ENCODE measurements around the gene FARP1.

DNA sequence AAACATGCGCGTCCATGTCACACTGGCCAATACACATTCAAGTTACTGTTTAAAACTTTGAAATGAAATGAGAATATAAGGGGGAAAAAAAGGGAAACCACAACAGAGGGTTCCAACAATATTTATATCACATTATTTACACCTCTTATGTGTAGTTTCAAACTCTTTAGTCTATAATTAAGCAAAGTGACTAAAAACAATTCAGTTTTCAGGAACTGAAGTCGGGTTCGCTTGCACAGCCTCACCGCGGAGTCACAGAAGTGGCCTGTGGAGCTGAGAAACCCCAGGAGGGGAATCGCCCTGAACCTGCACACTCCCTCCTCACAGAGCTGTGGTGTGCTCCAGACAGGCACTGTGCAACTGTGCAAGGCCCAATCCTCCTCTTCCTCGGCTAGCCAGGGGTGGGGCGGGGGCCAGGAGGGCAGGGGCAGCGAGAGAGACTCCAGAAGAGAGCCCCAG, 358.1 kb downstream of the FARP1 start:
- TF ChIP-seq, protein P1, sequence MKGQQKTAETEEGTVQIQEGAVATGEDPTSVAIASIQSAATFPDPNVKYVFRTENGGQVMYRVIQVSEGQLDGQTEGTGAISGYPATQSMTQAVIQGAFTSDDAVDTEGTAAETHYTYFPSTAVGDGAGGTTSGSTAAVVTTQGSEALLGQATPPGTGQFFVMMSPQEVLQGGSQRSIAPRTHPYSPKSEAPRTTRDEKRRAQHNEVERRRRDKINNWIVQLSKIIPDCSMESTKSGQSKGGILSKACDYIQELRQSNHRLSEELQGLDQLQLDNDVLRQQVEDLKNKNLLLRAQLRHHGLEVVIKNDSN (IDR thresholded peaks at IDR 0.05; ENCODE audit: borderline replicate concordance, low read depth): no peak
- TF ChIP-seq RAD21 (IDR thresholded peaks at IDR 0.05; ENCODE audit: low read length) (no peak), SMC3 (IDR thresholded peaks at IDR 0.05; ENCODE audit: low read depth, low read length) (no peak), POLR2AphosphoS5 (IDR thresholded peaks at IDR 0.05; ENCODE audit: low read depth, low read length) (no peak)
- TF ChIP-seq, protein P2, sequence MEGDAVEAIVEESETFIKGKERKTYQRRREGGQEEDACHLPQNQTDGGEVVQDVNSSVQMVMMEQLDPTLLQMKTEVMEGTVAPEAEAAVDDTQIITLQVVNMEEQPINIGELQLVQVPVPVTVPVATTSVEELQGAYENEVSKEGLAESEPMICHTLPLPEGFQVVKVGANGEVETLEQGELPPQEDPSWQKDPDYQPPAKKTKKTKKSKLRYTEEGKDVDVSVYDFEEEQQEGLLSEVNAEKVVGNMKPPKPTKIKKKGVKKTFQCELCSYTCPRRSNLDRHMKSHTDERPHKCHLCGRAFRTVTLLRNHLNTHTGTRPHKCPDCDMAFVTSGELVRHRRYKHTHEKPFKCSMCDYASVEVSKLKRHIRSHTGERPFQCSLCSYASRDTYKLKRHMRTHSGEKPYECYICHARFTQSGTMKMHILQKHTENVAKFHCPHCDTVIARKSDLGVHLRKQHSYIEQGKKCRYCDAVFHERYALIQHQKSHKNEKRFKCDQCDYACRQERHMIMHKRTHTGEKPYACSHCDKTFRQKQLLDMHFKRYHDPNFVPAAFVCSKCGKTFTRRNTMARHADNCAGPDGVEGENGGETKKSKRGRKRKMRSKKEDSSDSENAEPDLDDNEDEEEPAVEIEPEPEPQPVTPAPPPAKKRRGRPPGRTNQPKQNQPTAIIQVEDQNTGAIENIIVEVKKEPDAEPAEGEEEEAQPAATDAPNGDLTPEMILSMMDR (IDR thresholded peaks at IDR 0.05): no peak
- TF ChIP-seq, protein P3, sequence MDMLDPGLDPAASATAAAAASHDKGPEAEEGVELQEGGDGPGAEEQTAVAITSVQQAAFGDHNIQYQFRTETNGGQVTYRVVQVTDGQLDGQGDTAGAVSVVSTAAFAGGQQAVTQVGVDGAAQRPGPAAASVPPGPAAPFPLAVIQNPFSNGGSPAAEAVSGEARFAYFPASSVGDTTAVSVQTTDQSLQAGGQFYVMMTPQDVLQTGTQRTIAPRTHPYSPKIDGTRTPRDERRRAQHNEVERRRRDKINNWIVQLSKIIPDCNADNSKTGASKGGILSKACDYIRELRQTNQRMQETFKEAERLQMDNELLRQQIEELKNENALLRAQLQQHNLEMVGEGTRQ (IDR thresholded peaks at IDR 0.05; ENCODE audit: borderline replicate concordance, low read depth, low read length): no peak
